HG02588 (cell line): ENCODE results near the gene NFIA.

Experiments
- ATAC-seq: cut with Tn5 transposase; IDR thresholded peaks from one replicate; pipeline ENCODE4 v1.9.1; 2021; ENCODE audit warnings: mild to moderate bottlenecking, moderate library complexity; ENCODE audit not compliant: unreplicated experiment

The NFIA gene

GRCh38 chr1:61344696-61345095, 262.3 kb downstream of the NFIA start:
- no peak for ATAC-seq

GRCh38 chr1:61348025-61348665, 265.8 kb downstream of the NFIA start:
- ATAC-seq, result no peak

DNA sequence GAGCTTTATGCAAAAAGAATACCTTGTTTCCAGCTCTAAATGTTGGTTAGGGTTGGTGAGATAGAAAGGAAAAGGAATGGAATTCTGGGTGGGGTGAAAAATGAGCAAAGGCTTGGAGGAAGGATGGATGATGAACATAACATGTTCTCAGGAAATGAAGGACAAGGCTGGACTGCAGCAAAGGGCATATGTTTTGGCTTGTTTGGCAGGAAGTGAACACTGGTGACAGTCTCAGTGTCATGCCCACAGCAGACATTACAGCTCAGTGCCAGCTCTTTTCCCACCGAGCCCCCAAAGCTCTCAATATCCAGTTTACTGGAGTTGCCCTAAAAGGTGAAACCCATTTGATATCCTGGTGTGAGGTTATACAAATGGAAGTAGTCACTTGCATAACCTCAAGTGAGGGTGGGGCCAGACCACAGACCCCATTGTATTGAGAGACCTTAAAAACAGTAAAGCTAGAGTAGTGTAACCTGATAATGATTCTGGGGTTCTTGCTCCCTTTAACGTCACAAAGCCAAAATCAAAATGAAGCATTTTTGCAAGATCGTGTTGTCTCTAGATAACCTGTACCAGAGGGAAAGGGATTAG, 270.6 kb downstream of the NFIA start:
- no peak for ATAC-seq

GRCh38 chr1:61353797-61354406, 271.5 kb downstream of the NFIA start:
- ATAC-seq, result no peak

DNA sequence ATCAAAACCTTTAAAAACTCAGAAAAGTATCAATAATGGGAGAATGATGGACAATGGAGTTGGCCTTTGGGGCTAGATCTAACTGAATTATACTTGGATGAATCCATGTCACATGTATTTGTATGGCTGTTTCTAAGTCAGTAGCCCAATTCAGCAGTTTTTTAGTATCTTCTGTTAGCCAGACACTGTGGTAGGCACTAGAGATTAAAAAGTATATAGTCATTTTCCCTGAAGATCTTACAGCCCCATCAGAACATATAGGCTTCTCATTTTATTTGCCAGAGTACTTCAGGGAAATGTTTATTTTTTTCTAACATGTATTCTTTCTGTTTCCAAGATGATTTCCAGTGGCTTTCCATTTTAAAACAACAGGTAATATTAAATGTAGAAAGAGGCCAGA, 273.7 kb downstream of the NFIA start:
- no peak for ATAC-seq

DNA sequence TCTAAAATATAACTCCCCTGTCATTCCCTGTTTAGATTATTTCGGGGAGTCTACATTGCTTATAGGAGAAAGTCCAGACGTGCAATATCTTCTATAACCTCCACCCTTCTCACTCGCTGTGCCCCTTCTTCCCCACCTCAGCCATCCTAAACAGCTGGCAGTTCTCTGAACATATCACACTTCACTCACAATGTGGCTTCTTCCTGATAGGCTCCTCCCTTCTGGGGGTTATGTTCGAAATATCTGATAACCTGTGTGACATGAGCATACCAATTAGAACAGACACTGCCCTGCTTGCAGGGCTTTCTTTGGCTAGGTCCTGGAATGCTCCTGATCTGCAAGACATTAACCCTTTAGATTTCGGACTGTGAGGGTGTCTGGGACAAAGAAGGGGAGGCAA, 274.6 kb downstream of the NFIA start:
- ATAC-seq, result no peak

- ATAC-seq, result no peak
These were observed 275.2 kb downstream of the NFIA start for GRCh38 chr1:61357539-61357938.

GRCh38 chr1:61358770-61359455, 276.6 kb downstream of the NFIA start:
- no peak for ATAC-seq

- ATAC-seq, result no peak
These were observed 279.6 kb downstream of the NFIA start for GRCh38 chr1:61361931-61362330.

GRCh38 chr1:61362351-61362750, 280.0 kb downstream of the NFIA start:
- ATAC-seq, result no peak

DNA sequence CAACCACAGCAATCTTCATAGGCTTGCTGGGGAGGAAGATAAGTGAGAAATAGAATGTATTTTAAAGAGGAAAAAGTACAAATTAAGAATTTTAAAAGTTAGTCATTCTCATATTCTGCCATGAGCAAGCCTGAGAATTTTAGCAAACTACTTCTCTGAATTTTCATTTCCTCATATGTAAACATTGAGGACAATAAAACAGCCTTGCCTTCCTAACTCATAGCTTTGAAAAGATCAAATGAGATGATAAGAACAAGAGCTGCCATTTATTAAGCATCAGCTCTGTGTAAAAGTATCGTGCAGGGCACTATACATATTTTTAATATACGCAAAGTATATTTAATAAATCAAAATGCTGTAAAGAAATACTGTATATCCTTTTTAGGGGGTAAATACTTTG, 286.0 kb downstream of the NFIA start:
- ATAC-seq, result no peak

GRCh38 chr1:61368876-61369275, 286.5 kb downstream of the NFIA start:
- ATAC-seq, result no peak

GRCh38 chr1:61370177-61370912, 288.0 kb downstream of the NFIA start:
- ATAC-seq, result no peak

DNA sequence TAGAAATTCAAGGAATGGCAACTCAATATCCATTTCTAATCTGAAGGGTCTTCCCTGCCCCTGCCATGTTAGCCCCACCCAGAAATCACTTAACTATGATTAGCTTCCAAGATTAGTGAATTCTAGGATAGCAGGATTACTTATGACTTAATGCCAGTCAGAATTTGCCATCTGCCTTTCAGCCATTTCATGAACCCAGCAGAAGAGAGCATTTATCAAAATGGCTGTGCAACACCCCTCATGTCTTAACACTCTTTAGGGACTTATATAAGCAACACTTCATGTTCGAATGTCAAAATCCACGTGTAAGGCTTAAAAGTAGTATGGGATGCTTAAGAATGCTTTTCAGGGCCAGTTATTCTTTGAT, 288.5 kb downstream of the NFIA start:
- no peak for ATAC-seq

GRCh38 chr1:61372944-61373343, 290.6 kb downstream of the NFIA start:
- ATAC-seq, result no peak

DNA sequence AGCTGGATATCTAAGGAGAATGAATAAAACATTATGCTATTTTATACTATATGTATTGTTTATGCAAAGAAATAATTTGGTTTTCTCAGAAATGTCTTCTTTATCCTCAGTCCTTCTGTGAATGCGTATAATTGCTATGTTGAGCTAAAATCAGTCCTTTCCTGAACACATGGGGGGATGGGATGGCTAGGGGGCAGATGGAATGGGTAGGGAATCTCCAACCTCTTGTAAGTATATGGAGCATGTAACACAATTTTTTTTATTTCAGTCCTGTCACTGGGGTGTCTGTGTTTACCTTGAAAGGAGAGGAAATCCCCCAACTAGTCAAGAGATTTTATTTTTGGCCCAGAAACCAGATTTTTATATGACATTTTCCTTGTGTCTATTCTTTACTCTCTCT, 291.8 kb downstream of the NFIA start:
- no peak for ATAC-seq

DNA sequence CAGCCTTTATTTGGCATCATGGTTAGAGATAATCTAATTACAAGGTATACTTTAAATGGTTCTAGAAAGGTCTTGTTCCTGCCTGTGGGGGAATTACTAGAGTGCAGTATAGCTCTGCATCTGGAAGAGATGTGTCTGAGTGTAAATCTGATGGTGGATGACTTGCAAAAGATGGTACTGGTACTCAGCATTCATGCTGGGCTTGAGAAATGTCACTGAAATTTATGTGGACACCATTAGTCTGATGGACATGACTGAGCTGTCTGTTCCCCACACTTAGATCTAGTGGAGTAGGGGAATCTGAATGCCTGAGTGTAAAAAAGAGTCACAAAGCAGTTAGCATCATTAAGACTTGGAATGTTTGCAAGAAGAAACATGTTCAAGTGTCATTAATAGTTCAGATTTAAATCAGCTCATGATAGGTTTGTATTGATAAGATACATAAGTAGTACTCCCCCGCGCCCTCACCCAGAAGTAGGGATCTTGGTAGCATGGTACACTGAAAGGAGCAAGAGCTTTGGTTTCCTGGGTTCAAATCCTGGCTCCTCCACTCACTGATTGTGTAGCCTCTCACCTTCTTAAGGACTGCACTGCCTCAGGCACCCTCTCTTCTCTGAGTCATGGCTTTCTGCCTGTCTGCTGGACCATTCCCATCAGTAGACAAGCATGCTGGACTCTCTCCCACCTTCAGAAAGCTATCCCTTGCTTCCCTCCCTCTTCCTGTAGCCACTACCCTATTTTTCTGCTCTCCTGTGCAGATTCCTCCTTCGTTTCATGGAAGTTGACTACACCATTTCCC, 292.9 kb downstream of the NFIA start:
- ATAC-seq, result no peak

- ATAC-seq, result no peak
These were observed 293.8 kb downstream of the NFIA start for GRCh38 chr1:61376151-61376550.

DNA sequence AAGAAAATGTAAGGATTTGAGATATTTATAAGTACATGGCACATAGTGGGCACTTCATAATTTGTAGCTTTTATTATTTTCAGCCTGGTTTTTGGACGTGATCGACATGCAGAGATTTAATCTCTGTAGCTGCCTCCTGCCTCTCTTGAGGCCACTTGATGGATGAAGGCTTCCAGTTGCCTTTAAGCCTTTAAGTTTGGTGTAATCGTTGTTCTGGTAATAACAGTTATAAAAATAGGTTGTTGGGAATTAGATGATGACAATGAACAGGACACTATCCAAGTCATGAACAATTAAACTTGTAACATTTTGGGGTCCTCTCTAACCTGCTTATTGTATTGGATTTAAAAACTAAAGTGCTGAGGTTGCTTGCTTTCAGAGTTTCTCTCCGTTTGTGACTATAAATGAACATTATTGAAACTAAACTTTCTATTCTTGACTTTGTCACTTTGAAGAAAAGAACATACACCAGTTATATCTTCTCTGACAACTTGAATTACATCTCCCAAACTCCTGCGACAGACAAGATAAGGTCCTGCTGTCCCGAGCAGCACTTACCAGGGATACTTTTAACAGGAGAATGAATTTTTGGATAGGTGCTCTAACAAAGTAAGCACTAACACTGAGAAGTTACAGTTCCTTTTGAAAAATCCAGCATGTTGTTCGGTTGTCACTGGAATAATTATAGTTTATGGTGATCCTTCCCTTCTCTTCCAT, 295.0 kb downstream of the NFIA start:
- ATAC-seq, result no peak
